Activated CD8-positive, alpha-beta T cell treated with anti-CD3 and anti-CD28 coated beads for 36 hours (primary cell): ENCODE results near the gene HYAL2. TPM values are rescaled to one million over a fixed set of nuclear protein-coding genes. Genes with fewer than 3 reads are reported as not detected.
A peak's percentile ranks its signal among the peaks of the same experiment; 100 is the strongest.

Experiments used
- ATAC-seq: fragments of 200-7000 bp; cut with Tn5 transposase; one replicate; pipeline ENCODE4 v1.10.0; 2021; ENCODE audit warnings: mild to moderate bottlenecking, moderate library complexity
- CTCF ChIA-PET: fragments of 350-600 bp; sonication (Branson Sonifier 250); formaldehyde crosslinking; loops from one replicate; lab custom pipeline; 2021; ENCODE audit warnings: antibody characterized with exemption; lab: Charles Lee
- POLR2A ChIA-PET: fragments of 350-600 bp; sonication (Branson Sonifier 250); formaldehyde crosslinking; loops from one replicate; lab custom pipeline; 2021; ENCODE audit warnings: antibody characterized with exemption; lab: Charles Lee
- DNase-seq: peaks from one replicate; pipeline ENCODE4 v3.0.0-alpha.2; 2020
- H3K27ac Mint-ChIP-seq: one replicate; pipeline ENCODE4 v1.8.0; 2021; ENCODE audit warnings: mild to moderate bottlenecking, mixed read lengths
- H3K27me3 Mint-ChIP-seq: one replicate; pipeline ENCODE4 v1.8.0; 2021; ENCODE audit warnings: mixed read lengths
- H3K36me3 Mint-ChIP-seq: one replicate; pipeline ENCODE4 v1.8.0; 2021; ENCODE audit warnings: low read depth, mixed read lengths
- H3K4me1 Mint-ChIP-seq: one replicate; pipeline ENCODE4 v1.8.0; 2021; ENCODE audit warnings: low read depth, mixed read lengths
- H3K4me3 Mint-ChIP-seq: one replicate; pipeline ENCODE4 v1.8.0; 2021; ENCODE audit warnings: mild to moderate bottlenecking, moderate library complexity, mixed read lengths
- H3K9me3 Mint-ChIP-seq: one replicate; pipeline ENCODE4 v1.8.0; 2021; ENCODE audit warnings: mixed read lengths
- CTCF ChIP-seq: fragments of 200-600 bp; IDR thresholded peaks from one replicate; pipeline ENCODE4 v1.8.0; 2022; ENCODE audit warnings: antibody characterized with exemption, mild to moderate bottlenecking
- intact Hi-C: fragments of 100-400 bp; cut with micrococcal nuclease; formaldehyde crosslinking; loops from one replicate; pipeline ENCODE4 v1.10.0; 2022
- total RNA-seq, 2 experiments: library from RNA; stranded (reverse); gene quantifications; one replicate each; pipeline ENCODE4 v1.2.3, GENCODE V29; 2021

HYAL2 gene
- total RNA-seq, 2 experiments from 2014 or later = 3.9 to 4.1 TPM

GRCh38 chr3:50358911-50359759 lies 36.6 kb upstream of the HYAL2 start, which contains the start of gene TMEM115:
Gene TMEM115 (minus strand): TSS chr3:50359521. CDS start chr3:50359063, 458 bp downstream.
- TF ChIP-seq CTCF = no peak
- H3K9me3 Mint-ChIP-seq = no peaks in the 10 kb centered on the region
- ChIA-PET CTCF (interaction anchor here (0.9 to 1.2 kb wide), 2 partner anchors 11 to 21 kb away, joined by 3 to 4 read pairs; no protein-coding TSS in a partner anchor), POLR2A (interaction anchor here (0.6 to 1.1 kb wide), 4 partner anchors 8 to 253 kb away, joined by 3 to 4 read pairs (median 3); partner anchors contain the start of genes CISH and ZMYND10)
- H3K27ac Mint-ChIP-seq = peak within 1 kb of the TSS; percentile 95
- H3K36me3 Mint-ChIP-seq = peaks cover 25% of the 10 kb centered on the region
- H3K27me3 Mint-ChIP-seq = no peaks in the 10 kb centered on the region
- DNase-seq (peak; percentile 98), ATAC-seq (peak; percentile 100)
- intact Hi-C loops = no loop called here
- H3K4me1 Mint-ChIP-seq = peaks cover 40% of the 10 kb centered on the region
- peak within 1 kb of the TSS; percentile 88 for H3K4me3 Mint-ChIP-seq

- Mint-ChIP-seq H3K27me3 (no peaks in the 10 kb centered on the region), H3K27ac (peak overlapping the region; percentile 85), H3K4me3 (peak overlapping the region; percentile 88), H3K9me3 (no peaks in the 10 kb centered on the region), H3K4me1 (peaks cover 40% of the 10 kb centered on the region), H3K36me3 (peaks cover 25% of the 10 kb centered on the region)
- ATAC-seq = no peak
- no peak for DNase-seq
- POLR2A ChIA-PET = no interaction called here
- no peak for TF ChIP-seq CTCF
- CTCF ChIA-PET = no interaction called here
- intact Hi-C loops = no loop called here
Measured at GRCh38 chr3:50358355-50358910, 35.9 kb upstream of the HYAL2 start.

- peaks cover 43% of the 10 kb centered on the region for H3K4me1 Mint-ChIP-seq
Measured at GRCh38 chr3:50357481-50357880, 34.9 kb upstream of the HYAL2 start.

GRCh38 chr3:50356553-50356952 lies 34.0 kb upstream of the HYAL2 start:
- H3K27ac Mint-ChIP-seq = peak overlapping the region; percentile 38
- no peak for ATAC-seq

More at GRCh38 chr3:50357481-50357880, 34.9 kb upstream of the HYAL2 start:
- ChIA-PET POLR2A (interaction anchor here (1.3 to 1.6 kb wide), 4 partner anchors 10 to 21 kb away, joined by 4 to 9 read pairs (median 6); partner anchors contain the start of genes RASSF1 and ZMYND10), CTCF (interaction anchor here (0.9 to 2.9 kb wide), 6 partner anchors 10 to 185 kb away, joined by 3 to 19 read pairs (median 4); partner anchors contain the start of gene ZMYND10)
- H3K27me3 Mint-ChIP-seq = no peaks in the 10 kb centered on the region
- DNase-seq (no peak), ATAC-seq (no peak)
- intact Hi-C loops = no loop called here
- H3K36me3 Mint-ChIP-seq = peaks cover 25% of the 10 kb centered on the region
- H3K9me3 Mint-ChIP-seq = no peaks in the 10 kb centered on the region
- H3K4me3 Mint-ChIP-seq = peak overlapping the region; percentile 88
- H3K27ac Mint-ChIP-seq = peak overlapping the region; percentile 14
- TF ChIP-seq CTCF = no peak

More at GRCh38 chr3:50356553-50356952, 34.0 kb upstream of the HYAL2 start:
- CTCF ChIA-PET = interaction anchor here (1.0 to 2.9 kb wide), 5 partner anchors 9 to 186 kb away, joined by 3 to 19 read pairs (median 4); partner anchors contain the start of gene ZMYND10
- peaks cover 45% of the 10 kb centered on the region for H3K4me1 Mint-ChIP-seq
- DNase-seq = no peak
- H3K9me3 Mint-ChIP-seq = no peaks in the 10 kb centered on the region
- peaks cover 25% of the 10 kb centered on the region for H3K36me3 Mint-ChIP-seq
- peak overlapping the region; percentile 88 for H3K4me3 Mint-ChIP-seq
- H3K27me3 Mint-ChIP-seq = no peaks in the 10 kb centered on the region
- POLR2A ChIA-PET = interaction anchor here (1.4 to 1.6 kb wide), 3 partner anchors 9 to 20 kb away, joined by 5 to 9 read pairs (median 6); partner anchors contain the start of gene ZMYND10
- intact Hi-C loops = no loop called here
- TF ChIP-seq CTCF = no peak
